GM12891 (cell line): ENCODE data around the gene MEGF6.

Experiments used
- DNase-seq: peaks from one replicate; pipeline ENCODE4 v3.0.0; 2011; ENCODE audit warnings: low spot score; ENCODE audit not compliant: insufficient read length
- FAIRE-seq: peaks from 2 replicates; lab custom pipeline; 2011; peaks lifted over from hg19 to GRCh38; lab: Jason Lieb, UNC
- PAX5 ChIP-seq: IDR thresholded peaks from 2 replicates; pipeline ENCODE4 v1.6.1; 2011; ENCODE audit warnings: low read length, moderate library complexity, mild to moderate bottlenecking; ENCODE audit not compliant: insufficient read depth, severe bottlenecking
- POLR2A ChIP-seq: IDR thresholded peaks from 2 replicates; pipeline ENCODE4 v1.6.1; 2011; ENCODE audit warnings: low read depth, low read length, control low read depth
- POLR2AphosphoS5 ChIP-seq: IDR thresholded peaks from 2 replicates; pipeline ENCODE4 v1.6.1; 2011; ENCODE audit warnings: low read depth, low read length, control low read depth
- POU2F2 ChIP-seq: IDR thresholded peaks from 2 replicates; pipeline ENCODE4 v1.6.1; 2011; ENCODE audit warnings: low read depth, mild to moderate bottlenecking, control low read depth, low read length, moderate library complexity
- SPI1 ChIP-seq: IDR thresholded peaks from 2 replicates; pipeline ENCODE4 v1.6.1; 2011; ENCODE audit warnings: low read depth, low read length, control low read depth
- TAF1 ChIP-seq: IDR thresholded peaks from 2 replicates; pipeline ENCODE4 v1.6.1; 2011; ENCODE audit warnings: low read depth, low read length, control low read depth

The MEGF6 gene

DNA sequence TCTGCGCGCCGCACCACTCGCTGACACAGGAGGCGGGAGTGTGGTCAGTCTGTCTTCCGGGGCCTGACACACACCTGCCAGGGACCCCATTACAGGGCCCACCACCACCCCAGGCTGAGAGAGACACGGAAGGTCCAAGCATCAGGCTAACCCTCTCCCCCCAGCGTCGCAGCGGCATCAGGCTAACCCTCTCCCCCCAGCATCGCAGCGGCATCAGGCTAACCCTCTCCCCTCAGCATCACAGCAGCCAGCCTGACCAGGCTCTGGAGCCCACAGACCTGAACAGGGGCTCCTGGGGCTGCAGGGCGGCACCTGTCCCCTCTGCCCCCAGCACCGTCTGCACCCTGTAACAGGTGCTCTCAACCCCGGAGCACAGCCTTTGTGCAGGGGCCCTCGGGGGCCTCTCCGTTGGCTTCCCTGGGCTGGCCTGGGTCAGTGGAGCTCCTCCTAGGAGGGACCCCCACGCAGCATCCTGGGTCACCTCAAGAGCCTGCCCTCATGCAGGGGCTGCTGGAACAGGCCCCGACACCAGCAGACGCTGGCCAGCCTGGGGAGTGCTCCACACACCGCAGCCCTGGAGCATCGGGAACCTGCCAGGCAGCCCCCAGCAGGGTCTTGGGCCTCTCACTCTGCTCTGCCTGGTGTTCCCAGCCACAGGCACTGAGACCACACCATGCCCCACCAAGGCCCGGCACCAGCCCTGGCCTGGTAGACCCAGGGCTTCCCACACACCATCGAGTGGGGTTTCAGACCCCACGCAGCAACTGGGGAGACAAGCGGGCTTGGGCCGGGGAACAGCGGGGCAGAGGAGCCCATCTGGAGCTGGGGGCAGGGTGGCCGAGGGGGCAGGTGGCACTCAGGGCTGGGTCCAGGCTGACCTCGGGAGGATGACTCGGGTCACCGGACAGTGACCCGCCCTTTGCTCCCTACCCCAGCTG, 67.0 kb downstream of the MEGF6 start:
- TF ChIP-seq PAX5 (no peak), POLR2A (no peak), POU2F2 (no peak), POLR2AphosphoS5 (no peak), TAF1 (no peak), SPI1 (no peak)
- DNase-seq, result no peak
- FAIRE-seq, result no peak

DNA sequence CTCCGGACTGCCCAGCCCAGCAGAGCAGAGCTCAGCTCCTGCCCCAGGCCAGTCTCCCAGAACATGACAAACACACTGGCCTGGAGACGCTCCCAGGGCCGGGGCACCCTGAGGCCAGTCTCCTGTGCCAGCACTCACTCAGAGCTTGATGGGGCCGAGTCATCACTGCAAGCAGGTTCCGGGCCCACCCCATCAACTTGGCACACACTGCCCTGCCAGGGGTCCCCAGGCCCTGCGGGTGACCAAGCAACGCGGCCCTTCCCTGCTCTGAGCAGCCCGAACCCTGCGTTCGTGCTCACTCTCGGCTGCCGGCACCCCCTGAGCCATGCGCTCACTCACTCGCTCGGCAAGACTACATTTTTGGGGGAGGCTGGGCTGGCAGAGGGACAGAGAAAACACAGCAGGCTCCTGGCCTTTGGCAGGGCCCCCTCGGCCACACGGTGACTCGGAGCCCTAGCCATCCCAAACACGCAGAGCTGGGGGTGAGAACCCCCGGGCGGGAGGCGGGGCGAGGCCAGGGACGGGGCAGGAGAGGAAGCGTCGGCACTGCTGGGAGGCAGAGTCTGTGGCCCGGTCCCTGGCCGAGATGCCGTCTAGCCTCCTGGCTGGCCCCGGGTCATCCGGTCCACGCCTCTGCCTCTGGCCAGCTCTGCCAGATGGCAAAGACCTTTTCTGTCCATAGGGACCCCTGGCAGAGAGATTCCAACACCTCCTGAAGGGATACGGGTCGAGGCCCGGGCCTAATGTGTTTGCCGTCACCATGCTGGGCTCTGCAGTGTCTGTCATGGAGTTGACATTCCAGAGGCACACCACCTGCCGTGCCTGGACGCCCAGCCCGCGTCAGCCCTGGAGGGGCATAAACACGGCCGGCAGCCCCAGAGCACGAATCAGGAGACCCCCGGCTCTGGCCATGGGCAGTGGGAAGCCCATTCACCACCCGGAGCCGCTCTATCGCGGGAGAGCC, 68.0 kb downstream of the MEGF6 start:
- no peak for TF ChIP-seq POLR2AphosphoS5
- no peak for TF ChIP-seq POLR2A
- TF ChIP-seq TAF1, result no peak
- no peak for TF ChIP-seq SPI1
- no peak for TF ChIP-seq PAX5
- TF ChIP-seq POU2F2, result no peak
- DNase-seq (no peak), FAIRE-seq (no peak)

DNA sequence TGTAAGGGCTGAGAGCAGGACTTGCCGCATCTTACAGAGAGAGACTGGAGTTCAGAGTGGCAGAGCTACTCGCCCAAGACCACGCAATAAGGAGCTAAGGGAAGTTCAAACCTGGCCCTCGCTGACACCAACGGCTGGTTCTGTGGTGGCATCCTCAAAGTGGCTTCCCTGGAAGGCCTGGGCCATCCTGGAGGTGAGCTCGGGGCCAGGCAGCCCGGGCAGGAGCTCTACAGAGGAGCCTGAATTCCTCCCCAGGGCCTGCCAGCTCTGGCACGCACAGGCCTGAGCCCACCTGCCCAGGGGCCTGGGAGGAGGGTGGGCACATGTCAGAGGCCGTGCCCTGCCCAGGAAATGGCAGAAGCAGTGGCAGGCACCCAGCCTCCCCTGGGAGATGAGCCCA, 68.6 kb downstream of the MEGF6 start:
- FAIRE-seq (no peak), DNase-seq (no peak)
- TF ChIP-seq SPI1 (no peak), POU2F2 (no peak), PAX5 (no peak), POLR2A (no peak), POLR2AphosphoS5 (no peak), TAF1 (no peak)

DNA sequence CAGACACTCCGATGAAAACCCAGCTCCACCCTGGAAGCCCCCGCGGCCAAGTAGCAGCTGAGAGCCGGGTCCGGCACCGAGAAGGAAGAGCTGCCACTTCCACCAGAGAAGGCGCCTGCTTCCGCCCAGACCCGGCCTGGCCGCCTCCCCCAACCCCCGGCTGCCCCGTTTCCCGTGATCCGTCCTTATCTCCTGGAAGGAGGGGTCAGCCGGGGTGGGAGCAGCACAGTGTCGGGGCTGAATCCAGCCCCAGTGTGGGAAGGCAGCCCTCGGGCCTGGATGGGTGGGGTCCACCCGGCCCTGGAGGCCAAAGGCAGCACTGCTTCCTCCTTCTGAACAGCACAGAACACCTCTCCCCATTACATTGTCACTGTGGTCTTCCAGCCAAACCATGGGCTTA, 69.4 kb downstream of the MEGF6 start:
- DNase-seq, result no peak

DNA sequence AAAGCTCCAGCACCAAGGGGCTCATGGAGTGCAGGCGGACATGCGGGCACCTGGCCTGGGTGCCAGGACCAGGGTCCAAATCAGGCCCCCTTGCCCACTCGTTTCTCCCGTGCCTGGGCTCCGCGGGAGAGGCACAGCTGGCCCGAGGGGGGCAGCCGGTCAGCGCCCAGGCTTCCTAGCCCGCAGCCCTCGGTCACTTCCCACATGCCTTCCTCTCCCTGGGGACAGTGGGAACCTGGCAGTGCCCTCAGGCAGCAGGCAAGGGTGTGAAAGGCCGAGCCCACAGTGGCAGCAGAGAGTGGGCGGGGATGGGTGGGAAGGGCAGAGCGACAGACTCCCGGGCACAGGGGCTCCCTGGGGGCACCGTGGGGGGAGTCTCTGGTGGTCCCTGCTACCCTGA, 69.8 kb downstream of the MEGF6 start:
- no peak for FAIRE-seq
- TF ChIP-seq POU2F2, result no peak
- no peak for TF ChIP-seq POLR2A
- TF ChIP-seq PAX5, result no peak
- no peak for TF ChIP-seq TAF1
- no peak for TF ChIP-seq SPI1
- TF ChIP-seq POLR2AphosphoS5, result no peak
- DNase-seq, result no peak

More for the DNA sequence above, 69.4 kb downstream of the MEGF6 start:
- TF ChIP-seq POLR2AphosphoS5 (no peak), PAX5 (no peak), POLR2A (no peak)
- FAIRE-seq, result no peak

DNA sequence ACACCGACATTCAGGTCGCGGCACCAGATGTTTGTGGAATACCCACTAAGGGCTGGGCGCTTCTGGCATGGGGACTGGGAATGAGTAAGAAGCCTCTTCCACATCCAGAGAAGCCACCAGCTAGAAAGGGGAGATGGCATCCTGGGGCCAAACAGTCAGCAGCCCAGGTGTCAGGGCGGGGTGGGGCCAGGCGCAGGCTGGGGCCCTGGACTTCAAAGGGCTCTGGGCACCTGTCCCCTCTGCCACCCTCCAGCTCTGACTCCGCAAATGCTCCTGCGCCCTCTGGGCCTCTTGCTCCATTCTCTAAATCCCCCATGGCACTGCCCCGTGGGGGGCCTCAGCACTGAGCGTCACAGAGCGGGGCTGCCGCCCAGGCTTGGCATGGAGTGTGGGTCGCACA, 70.4 kb downstream of the MEGF6 start:
- FAIRE-seq (no peak), DNase-seq (no peak)
- TF ChIP-seq POLR2AphosphoS5 (no peak), TAF1 (no peak), PAX5 (no peak), POU2F2 (no peak), POLR2A (no peak), SPI1 (no peak)

DNA sequence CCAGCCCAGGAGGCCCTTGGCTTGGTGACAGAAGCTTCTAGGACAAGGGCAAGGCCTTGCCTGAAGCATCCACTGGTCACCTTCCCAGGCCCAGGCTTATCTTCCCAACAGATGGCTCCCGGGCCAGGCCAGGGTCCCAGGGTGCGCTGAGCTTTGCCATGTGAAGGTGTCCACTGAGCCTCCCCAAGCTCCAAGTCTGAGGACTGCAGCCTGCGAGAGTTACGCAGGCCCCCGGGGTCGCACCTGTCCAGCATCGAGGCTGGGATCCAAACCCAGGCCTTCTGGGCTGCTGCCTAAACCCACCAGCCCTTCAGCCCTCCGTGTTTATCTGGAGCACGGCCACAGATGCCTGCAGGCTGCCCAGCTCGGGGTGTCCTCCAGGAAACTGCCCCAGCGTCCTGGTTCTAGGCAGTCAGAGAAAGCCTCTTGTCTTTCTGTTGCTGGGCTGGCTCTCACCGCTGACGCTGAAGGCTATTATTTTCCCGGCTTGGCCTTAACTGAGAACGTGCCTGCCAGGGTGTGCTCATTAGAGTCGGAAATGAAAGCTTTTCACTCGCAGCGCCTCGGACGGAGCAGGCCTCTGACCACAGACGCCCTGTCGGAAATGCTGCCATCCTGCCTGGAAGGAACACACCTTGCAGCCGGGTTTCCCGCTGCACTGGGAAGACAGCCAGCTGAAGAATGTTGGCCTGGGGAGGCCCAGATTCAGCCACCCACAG, 71.4 kb downstream of the MEGF6 start:
- no peak for TF ChIP-seq PAX5
- TF ChIP-seq POLR2AphosphoS5, result no peak
- TF ChIP-seq POLR2A, result no peak
- no peak for TF ChIP-seq TAF1
- no peak for TF ChIP-seq POU2F2
- TF ChIP-seq SPI1, result no peak

DNA sequence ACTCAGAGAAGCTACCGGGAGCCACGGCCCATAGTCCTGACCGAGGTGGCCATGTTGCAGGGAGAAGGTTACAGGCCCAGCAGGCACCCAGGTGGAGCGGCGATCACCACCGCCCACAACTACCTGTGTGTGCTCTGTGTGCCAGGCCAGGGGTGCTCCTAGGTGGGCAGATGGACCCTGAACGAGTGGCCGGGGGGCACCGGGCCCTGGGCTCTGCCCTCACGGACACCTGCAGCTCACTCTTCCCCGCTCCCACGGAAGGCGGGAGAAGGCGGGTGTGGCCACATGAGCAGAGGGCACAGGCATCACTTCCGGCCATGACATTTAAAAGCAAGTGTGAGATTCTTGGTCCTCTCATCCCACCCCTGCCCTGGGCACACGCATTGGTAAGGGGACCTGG, 73.9 kb downstream of the MEGF6 start:
- TF ChIP-seq SPI1 (no peak), TAF1 (no peak), POLR2A (no peak), POU2F2 (no peak), PAX5 (no peak), POLR2AphosphoS5 (no peak)
- no peak for FAIRE-seq
- no peak for DNase-seq

More for the DNA sequence above, 71.4 kb downstream of the MEGF6 start:
- no peak for DNase-seq
- no peak for FAIRE-seq
